GM12875 (cell line): ENCODE results near the gene WEE1.

Experiments used
- H3K4me3 ChIP-seq: one replicate; pipeline ENCODE4 v1.5.1; 2011; ENCODE audit warnings: low read depth, low read length, control low read depth
- TF ChIP-seq, protein P1 (sequence below): IDR thresholded peaks from 2 replicates; pipeline ENCODE4 v1.5.1; 2011; ENCODE audit warnings: low read depth, mild to moderate bottlenecking, control low read depth, inconsistent platforms, low read length, moderate library complexity, borderline replicate concordance; ENCODE audit not compliant: insufficient read depth

The WEE1 gene

DNA sequence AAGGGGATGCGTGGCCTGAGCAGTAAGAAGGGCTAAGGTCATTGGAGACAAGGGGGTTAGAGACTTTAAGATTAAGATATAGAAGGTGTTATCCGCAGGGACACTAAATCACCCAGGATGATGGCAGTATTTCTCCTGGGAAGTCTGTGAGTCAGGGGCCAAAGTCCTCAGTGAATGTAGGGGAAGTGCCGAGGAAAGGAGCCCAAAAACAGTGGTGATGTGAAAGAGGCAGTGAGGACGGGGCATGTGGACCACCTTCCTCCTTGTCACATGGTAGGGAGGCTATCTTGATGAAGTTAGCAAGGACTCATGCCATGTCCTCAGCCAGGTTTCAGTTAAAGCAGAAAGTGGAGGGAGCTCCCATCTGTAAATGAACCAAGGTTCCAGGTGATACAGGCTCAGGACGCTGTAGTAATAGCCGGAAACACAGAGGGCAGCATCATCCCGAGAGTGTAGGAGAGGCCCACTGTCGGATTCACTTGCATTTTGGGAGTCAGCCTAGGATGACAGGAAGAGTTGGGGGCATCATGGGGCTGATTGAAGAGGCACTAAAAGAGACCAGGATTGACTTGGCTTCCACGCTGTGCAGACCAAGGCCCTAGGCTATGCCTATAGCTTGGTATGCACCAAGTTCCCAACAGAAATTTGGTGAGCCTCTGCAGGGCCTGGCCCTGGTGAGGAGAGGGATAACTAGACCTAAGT, 33.5 kb downstream of the WEE1 start:
- no peak overlapping the region for H3K4me3 ChIP-seq
- TF ChIP-seq, protein P1, sequence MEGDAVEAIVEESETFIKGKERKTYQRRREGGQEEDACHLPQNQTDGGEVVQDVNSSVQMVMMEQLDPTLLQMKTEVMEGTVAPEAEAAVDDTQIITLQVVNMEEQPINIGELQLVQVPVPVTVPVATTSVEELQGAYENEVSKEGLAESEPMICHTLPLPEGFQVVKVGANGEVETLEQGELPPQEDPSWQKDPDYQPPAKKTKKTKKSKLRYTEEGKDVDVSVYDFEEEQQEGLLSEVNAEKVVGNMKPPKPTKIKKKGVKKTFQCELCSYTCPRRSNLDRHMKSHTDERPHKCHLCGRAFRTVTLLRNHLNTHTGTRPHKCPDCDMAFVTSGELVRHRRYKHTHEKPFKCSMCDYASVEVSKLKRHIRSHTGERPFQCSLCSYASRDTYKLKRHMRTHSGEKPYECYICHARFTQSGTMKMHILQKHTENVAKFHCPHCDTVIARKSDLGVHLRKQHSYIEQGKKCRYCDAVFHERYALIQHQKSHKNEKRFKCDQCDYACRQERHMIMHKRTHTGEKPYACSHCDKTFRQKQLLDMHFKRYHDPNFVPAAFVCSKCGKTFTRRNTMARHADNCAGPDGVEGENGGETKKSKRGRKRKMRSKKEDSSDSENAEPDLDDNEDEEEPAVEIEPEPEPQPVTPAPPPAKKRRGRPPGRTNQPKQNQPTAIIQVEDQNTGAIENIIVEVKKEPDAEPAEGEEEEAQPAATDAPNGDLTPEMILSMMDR, result no peak

DNA sequence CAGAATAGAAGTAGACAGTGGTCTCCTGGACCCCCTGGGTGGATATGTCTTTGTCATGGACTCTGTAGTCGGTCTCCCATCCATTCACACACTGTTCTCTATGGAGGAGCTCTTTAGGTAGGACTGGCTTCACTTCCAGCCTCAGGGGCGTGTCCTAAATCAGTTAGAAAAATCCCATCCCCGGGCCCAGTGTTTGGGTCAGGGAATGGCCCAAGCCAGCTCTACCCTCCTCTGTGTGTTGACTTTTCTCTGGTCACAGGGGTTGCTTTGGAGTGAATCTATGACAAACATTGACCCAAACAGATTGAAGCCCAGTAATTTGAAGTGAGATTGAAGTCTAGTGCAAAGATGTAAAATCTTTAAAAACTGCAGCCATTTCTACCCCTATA, 34.0 kb downstream of the WEE1 start:
- H3K4me3 ChIP-seq, result no peak overlapping the region
- TF ChIP-seq, protein P1, result no peak

DNA sequence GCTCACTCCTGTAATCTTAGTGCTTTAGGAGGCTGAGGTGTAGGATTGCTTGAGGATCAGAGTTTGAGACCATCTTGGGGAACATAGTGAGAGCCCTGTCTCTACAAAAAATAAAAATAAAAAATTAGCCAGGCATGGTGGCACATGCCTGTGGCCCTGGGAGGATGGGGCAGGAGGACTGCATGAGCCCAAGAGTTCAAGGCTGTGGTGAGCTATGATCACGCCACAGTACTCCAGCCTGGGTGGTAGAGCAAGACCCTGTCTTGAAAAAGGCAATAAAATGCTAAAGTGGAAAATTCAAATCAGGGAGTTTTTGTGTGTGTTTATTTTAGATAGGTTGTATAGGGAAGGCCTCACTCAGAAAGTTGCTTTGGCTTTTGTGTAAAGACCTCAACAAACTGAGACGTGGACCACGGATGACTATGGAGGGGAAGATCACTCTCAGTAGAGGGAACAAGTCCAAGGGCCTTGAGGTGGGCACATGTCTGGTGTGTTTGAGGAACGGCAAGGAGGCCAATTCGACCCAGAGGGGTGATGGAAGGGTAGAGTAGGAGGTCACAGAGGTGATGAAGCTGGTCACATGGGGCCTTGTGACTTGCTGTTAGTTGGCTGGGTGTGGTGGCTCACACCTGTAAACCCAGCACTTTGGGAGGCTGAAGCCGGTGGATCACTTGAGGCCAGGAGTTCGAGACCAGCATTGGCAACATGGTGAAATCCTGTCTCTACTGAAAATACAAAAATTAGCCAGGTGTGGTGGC, 35.7 kb downstream of the WEE1 start:
- no peak overlapping the region for H3K4me3 ChIP-seq
- TF ChIP-seq, protein P1, result no peak

DNA sequence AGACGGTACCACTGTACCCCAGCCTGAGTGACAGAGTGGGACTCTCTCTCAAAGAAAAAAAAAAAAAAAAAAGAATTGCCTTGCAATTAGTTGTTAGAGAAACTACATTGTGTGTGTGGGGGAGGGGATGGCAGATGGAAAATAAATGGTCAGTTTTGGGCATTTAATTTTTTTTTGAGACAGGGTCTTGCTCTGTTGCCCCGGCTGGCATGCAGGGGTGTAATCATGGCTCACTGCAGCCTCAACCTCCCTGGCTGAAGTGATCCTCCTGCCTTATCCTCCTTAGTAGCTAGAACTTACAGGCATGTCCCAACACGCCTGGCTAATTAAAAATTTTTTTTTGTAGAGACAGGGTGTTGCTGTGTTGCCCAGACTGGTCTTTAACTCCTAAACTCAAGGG, 36.4 kb downstream of the WEE1 start:
- TF ChIP-seq, protein P1, result no peak
- no peak overlapping the region for H3K4me3 ChIP-seq

DNA sequence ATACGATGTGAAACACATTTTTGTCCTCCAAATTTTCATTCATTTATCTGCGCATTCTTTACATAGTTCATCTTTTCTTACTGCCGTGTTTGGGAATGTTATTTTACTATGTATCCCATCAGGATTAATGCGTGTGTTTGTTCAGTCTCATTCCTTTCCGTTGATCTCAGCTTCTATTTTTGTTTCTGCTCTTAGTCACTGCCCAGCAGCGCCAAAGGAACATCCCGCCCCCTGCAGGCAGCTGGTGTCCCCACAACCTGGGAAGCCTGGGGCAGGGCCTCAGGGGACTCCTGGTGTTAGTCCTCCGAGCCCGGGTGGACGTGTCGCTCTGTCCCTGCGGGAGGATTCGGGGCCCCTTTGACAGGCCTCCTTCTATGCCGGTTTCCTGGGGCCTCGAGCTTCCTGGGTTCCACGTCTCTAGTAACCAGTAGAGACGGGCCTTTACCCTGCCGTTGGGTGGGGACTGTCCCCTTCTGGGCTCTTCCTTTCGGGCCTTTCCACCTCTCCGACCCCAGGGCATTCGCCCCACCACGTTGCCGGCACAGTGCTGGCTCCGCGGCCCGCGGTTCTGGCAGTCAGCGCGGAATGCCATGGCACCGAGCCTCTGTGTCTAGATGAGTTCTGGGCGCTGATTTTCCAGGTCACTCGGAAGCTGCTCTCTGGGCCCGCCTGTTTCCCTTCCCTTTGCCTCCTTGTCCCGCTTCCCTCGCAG, 39.8 kb downstream of the WEE1 start:
- TF ChIP-seq, protein P1, result peak; percentile 88
- H3K4me3 ChIP-seq, result peak overlapping the region; percentile 44

DNA sequence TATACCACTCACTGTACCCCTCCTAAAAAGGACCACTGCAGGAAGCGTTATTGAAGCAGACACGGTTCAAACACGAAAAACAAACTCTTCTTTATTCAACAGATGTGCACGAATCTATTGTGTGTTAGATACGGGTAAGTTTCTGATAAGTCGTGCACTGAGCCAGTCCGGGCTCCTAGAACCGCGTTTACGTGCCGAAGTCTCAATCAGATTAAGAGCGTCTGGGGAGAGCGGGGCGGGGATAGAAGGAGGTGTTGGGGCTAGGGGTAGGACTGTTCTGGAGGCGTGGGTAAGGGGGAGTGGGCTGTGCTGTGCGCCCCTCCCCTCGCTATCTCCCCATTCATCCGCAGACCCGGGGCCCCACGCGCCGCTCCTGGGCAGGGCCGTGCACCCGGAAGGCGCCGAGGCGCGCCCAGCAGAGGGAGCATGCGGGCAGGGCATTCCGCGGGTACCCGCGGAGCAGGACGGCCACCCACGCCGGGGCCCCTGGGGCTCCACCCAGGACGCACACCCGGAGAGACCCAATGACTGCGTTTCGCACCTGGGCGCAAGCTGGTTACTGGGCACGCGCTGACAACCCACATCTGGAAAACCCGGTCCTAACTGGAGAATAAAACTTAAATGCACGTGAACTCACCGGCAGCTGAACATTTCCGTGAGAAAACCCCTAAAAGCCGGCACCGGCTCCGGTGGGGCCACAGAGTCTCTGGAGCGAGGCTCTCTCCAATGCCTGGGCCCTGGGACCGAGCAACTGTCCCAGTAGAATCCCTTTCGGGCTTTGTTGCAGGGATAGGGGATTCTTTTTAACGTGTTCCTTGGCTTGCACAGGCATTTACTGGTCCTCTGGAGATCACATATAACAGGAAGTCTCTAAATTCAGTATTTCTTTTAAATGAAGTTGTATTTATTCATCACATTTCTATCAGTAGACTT, 40.6 kb downstream of the WEE1 start:
- TF ChIP-seq, protein P1, result peak; percentile 90
- H3K4me3 ChIP-seq, result peak overlapping the region; percentile 44
